ENCODE results near the gene FAM168A.

FAM168A gene

DNA sequence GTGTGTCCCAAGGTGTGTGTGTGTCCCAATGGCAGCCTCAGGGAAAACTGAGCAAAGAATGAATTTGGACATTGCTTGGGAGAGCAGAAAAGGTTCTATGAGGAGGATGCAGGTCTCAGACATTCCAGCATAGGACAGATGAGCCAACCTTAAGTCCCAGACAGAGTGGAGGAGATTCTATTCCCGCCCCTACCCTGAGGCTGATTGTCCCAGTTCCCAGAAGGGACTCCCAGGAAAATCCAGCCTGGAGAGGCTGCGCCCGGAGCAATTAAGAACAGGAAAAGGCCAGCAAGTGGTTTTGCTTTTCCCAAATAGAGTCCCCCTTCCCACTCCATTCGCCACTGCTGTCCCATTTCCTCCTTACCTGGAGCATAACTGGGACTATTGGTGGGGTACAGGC is 167.6 kb downstream of the FAM168A start:
- TF ChIP-seq, protein P1, sequence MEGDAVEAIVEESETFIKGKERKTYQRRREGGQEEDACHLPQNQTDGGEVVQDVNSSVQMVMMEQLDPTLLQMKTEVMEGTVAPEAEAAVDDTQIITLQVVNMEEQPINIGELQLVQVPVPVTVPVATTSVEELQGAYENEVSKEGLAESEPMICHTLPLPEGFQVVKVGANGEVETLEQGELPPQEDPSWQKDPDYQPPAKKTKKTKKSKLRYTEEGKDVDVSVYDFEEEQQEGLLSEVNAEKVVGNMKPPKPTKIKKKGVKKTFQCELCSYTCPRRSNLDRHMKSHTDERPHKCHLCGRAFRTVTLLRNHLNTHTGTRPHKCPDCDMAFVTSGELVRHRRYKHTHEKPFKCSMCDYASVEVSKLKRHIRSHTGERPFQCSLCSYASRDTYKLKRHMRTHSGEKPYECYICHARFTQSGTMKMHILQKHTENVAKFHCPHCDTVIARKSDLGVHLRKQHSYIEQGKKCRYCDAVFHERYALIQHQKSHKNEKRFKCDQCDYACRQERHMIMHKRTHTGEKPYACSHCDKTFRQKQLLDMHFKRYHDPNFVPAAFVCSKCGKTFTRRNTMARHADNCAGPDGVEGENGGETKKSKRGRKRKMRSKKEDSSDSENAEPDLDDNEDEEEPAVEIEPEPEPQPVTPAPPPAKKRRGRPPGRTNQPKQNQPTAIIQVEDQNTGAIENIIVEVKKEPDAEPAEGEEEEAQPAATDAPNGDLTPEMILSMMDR (conservative IDR thresholded peaks at IDR 0.05; ENCODE audit: low read depth): no peak
- H3K27ac ChIP-seq: no peak overlapping the region
- ChIA-PET CTCF (no interaction called here), POLR2A (ENCODE audit: low non-redundant PET) (no interaction called here)
- DNase-seq (ENCODE audit: low spot score): no peak

DNA sequence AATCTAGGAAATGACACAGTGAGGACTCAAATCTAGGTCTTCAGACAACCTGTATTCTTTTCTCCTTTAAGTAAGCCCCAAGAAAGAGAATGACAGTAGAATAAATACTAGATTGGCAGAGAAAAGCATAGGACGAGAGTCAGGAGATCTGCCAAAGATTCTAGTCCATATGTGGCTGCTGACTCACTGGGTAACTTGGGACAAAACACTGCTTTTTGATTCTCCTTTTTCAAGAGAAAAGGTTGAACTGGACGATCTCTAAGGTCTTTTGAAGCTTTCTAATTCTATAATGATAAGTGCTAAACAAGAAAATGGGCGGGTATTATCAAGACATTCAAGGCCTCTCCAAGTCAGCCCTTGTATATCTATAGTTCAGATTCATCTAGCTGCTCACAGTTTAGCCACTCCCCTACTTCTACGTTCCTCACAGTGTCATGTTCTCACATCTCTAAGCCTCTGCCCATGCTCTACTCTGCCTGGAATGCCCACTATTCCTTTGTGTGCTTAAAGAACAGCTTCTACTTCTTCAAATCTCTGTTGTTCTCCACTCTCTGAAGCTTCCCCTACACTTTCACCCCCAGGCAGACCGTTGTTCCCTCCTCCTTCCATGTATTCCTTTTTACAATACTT is 168.7 kb downstream of the FAM168A start:
- TF ChIP-seq, protein P1 (conservative IDR thresholded peaks at IDR 0.05; ENCODE audit: low read depth): no peak
- ChIA-PET CTCF (interaction anchor here (0.7 kb wide), 1 partner anchor 82 kb away, joined by 6 read pairs; no protein-coding TSS in a partner anchor), POLR2A (ENCODE audit: low non-redundant PET) (no interaction called here)
- no peak overlapping the region for H3K27ac ChIP-seq
- DNase-seq (ENCODE audit: low spot score): no peak

DNA sequence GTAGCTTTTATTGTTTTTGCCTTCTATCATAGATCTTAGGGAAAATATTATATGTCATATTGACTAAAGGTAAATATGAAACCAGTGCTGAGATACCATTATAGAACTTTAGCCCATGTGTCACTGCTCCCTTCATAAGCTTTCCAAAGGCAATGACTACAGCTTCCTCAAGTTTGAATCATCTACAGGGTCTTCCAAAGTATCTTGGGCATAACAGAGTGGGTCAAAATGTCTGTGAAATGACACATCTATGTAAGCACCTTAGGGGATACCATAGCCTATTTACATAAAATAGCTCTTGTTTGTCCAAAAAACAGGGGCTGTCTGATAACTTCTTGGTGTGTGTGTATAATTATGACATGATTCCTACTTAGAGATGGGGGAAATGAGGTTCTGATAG is 169.2 kb downstream of the FAM168A start:
- ChIA-PET POLR2A (ENCODE audit: low non-redundant PET) (no interaction called here), CTCF (interaction anchor here (0.9 kb wide), 1 partner anchor 232 kb away, joined by 4 read pairs; no protein-coding TSS in a partner anchor)
- H3K27ac ChIP-seq: no peak overlapping the region
- TF ChIP-seq, protein P1 (conservative IDR thresholded peaks at IDR 0.05; ENCODE audit: low read depth): no peak
- DNase-seq (ENCODE audit: low spot score): no peak

DNA sequence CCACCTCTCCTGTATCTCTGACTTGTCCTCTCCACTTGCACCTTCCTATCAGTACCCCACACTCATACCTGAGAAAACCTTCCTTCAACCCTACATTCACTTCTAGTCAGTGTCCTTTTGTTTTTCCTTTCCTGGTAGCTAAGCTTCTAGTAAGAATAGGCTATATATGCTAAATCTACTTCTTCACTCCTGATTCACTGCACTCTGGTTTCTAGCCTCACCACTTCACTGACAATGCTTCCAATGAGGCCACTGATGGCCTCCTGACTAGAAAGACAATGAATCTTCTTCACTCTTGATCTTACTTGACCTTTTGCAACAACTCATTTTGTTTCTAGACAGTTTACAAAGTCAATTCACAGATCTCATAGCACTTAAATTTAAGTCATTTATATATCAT is 169.7 kb downstream of the FAM168A start:
- no peak overlapping the region for H3K27ac ChIP-seq
- TF ChIP-seq, protein P1 (conservative IDR thresholded peaks at IDR 0.05; ENCODE audit: low read depth): no peak
- no peak for DNase-seq (ENCODE audit: low spot score)
- ChIA-PET CTCF (interaction anchor here (0.9 kb wide), 1 partner anchor 233 kb away, joined by 4 read pairs; no protein-coding TSS in a partner anchor), POLR2A (ENCODE audit: low non-redundant PET) (no interaction called here)

DNA sequence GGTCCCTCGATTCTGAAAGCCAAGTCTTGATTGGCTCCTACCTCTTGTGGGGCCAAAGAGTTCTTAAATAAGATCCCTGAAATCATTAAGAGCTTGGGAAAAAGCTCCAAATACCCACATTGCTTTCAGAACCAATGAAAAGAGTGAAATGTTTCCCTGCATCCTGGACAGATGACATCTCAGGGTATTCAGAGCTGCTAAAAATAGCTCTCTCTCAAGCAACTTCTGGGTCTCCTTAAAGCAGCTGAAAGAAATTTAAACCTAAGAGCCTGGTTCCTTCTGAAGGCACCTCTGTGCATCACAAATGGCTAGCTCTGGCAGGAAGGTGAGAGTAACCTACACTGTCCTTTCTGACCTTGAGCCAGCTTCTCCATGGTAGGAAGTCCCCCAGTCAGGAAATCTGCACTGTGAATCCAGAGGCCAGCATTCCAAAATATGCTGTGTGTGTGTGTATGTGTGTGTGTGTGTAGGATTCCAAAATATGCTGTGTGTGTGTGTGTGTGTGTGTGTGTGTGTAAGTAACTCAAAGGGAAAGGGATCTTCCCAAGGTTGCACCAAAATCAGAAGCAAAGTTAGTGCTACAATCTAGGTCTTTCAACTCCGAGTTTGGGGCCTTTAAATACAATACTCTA is 171.6 kb downstream of the FAM168A start:
- no peak overlapping the region for H3K27ac ChIP-seq
- CTCF ChIA-PET: interaction anchor here (1.3 kb wide), 1 partner anchor 52 kb away, joined by 4 read pairs; no protein-coding TSS in a partner anchor
- no peak for DNase-seq (ENCODE audit: low spot score)
- POLR2A ChIA-PET (ENCODE audit: low non-redundant PET): no interaction called here
- TF ChIP-seq, protein P1 (conservative IDR thresholded peaks at IDR 0.05; ENCODE audit: low read depth): no peak

DNA sequence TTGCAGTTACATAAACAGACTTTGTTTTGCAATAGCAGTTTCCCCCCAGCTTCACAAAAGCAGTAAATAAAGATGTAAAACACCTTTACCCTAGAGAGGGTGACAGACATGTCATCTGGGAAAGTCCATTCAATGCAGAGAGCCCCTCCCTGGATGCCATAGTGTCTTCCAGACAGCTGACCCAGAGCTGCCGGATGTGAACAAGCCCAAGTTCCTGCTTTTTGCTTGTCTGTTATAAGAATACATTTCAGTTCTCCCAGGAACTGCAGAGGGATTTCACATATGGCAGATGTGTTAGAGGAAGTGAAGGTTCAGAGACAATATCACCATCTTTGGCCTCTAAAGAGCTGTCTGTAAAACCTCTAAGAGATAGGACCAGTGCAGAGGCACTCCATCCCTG is 172.8 kb downstream of the FAM168A start:
- DNase-seq (ENCODE audit: low spot score): no peak
- no peak overlapping the region for H3K27ac ChIP-seq
- TF ChIP-seq, protein P1 (conservative IDR thresholded peaks at IDR 0.05; ENCODE audit: low read depth): no peak
- ChIA-PET POLR2A (ENCODE audit: low non-redundant PET) (no interaction called here), CTCF (interaction anchor here (0.6 to 1.3 kb wide), 3 partner anchors 53 to 200 kb away, joined by 3 to 5 read pairs (median 4); no protein-coding TSS in a partner anchor)
